GM19328 (cell line): Measurements from ENCODE around the gene MRPL55.

Experiments
- ATAC-seq: cut with Tn5 transposase; IDR thresholded peaks from one replicate; pipeline ENCODE4 v1.9.1; 2021; ENCODE audit warnings: mild to moderate bottlenecking, moderate library complexity; ENCODE audit not compliant: unreplicated experiment

Gene MRPL55

DNA sequence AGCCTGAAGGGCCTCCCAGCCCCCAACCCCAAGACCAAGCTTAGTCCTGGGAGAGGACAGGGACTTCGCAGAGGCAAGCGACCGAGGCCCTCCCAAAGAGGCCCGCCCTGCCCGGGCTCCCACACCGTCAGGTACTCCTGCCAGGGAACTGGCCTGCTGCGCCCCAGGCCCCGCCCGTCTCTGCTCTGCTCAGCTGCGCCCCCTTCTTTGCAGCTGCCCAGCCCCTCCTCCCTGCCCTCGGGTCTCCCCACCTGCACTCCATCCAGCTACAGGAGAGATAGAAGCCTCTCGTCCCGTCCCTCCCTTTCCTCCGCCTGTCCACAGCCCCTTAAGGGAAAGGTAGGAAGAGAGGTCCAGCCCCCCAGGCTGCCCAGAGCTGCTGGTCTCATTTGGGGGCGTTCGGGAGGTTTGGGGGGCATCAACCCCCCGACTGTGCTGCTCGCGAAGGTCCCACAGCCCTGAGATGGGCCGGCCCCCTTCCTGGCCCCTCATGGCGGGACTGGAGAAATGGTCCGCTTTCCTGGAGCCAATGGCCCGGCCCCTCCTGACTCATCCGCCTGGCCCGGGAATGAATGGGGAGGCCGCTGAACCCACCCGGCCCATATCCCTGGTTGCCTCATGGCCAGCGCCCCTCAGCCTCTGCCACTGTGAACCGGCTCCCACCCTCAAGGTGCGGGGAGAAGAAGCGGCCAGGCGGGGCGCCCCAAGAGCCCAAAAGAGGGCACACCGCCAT, 48.5 kb downstream of the MRPL55 start:
- ATAC-seq, result no peak

DNA sequence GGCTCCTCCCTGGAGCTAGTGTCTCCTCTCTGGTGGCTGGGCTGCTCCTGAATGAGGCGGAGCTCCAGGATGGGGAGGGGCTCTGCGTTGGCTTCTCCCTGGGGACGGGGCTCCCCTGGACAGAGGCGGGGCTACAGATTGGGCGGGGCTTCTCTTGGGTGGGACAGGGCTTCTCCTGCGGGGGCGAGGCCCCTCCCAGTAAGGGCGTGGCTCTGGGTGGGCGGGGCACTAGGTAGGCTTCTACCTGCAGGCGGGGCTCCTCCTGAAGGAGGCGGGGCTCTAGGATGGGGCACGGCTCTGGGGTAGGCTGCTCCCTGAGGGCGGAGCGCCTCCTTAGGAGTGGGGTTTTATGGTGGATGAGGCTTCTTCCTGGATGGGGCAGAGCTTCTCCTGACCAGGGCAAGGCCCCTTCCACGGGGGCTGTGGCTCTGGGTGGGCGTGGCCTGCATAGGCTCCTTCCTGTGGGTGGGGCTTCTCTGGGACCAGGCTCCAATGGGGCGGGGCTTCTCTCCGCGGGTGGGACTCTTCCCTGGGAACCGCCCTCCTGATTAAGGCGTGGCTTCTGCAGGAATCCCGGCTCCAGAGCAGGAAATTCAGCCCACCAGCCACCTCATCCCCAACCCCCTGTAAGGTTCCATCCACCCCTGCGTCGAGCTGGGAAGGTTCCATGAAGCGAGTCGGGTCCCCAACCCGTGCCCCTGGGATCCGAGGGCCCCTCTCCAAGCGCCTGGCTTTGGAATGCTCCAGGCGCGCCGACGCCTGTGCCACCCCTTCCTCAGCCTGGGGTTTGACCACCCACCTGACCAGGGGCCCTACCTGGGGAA, 49.3 kb downstream of the MRPL55 start:
- no peak for ATAC-seq

DNA sequence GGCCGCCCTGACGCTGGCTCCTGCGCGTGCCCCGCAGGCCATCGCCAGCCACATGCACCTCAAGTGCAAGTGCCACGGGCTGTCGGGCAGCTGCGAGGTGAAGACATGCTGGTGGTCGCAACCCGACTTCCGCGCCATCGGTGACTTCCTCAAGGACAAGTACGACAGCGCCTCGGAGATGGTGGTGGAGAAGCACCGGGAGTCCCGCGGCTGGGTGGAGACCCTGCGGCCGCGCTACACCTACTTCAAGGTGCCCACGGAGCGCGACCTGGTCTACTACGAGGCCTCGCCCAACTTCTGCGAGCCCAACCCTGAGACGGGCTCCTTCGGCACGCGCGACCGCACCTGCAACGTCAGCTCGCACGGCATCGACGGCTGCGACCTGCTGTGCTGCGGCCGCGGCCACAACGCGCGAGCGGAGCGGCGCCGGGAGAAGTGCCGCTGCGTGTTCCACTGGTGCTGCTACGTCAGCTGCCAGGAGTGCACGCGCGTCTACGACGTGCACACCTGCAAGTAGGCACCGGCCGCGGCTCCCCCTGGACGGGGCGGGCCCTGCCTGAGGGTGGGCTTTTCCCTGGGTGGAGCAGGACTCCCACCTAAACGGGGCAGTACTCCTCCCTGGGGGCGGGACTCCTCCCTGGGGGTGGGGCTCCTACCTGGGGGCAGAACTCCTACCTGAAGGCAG, 50.0 kb downstream of the MRPL55 start:
- no peak for ATAC-seq

DNA sequence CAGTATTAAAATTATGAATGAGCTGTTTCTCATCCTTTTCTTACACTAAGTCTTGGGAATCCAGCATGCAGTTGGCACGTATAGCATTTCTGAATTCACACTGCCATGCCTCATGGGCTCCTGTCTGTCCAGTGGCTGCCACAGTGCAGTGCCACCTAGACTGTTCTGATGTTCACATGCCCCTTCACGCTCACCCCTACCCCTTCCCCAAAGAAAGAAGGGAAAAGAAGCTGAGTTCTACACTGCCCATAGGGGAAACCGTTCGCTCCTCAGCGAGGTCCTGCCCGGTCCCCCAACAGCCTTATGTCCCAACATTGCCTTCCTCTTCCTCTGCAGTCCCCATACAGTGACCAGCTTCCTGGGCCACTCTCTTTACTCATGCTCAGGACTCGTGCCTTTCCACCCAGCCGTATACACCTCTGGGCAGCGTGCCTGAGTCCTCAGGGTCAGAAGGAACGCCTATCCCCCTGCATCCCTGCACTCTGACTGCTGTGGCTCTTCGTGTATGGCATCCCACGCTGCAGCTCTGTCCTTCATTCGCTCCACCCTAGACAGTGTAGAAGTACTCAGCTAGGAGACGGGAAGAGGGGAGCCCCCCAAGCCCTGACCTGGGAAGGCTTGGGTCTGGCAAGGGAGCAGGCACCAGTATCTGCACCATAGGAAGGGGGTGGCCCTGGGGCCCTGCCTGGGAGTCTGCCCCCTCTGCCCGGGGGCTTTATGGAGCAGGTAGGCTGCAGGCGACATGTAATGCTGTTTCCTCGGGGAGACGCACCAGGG, 50.7 kb downstream of the MRPL55 start:
- ATAC-seq, result no peak
